Naive B cell (primary cell): ENCODE measurements around the gene KCNA5. TPM values are rescaled to one million over a fixed set of nuclear protein-coding genes. Genes with fewer than 3 reads are reported as not detected.
A peak's percentile ranks its signal among the peaks of the same experiment; 100 is the strongest.

Source experiments
- ATAC-seq, 2 donors: fragments of 150-1000 bp; cut with Tn5 transposase; 2 replicates each; pipeline ENCODE4 v1.10.0; 2021; ENCODE audit warnings: low read depth in 2 of 2, mild to moderate bottlenecking in 2 of 2, moderate library complexity in 2 of 2
- DNase-seq: peaks from one replicate; pipeline ENCODE4 v3.0.0; 2022
- H3K27ac Mint-ChIP-seq, 6 donors: one replicate each; pipeline ENCODE4 v1.8.0; 2020 to 2022; ENCODE audit warnings: mild to moderate bottlenecking in 6 of 6, mixed read lengths in 6 of 6, moderate library complexity in 5 of 6, inconsistent platforms in 2 of 6
- H3K27me3 Mint-ChIP-seq, 3 donors: one replicate each; pipeline ENCODE4 v1.8.0; 2021 to 2022; ENCODE audit warnings: mixed read lengths in 3 of 3, mild to moderate bottlenecking in 1 of 3
- H3K36me3 Mint-ChIP-seq, 2 donors: one replicate each; pipeline ENCODE4 v1.8.0; 2020 to 2022; ENCODE audit warnings: mixed read lengths in 2 of 2, inconsistent platforms in 1 of 2, mild to moderate bottlenecking in 1 of 2
- H3K4me1 Mint-ChIP-seq, 3 donors: one replicate each; pipeline ENCODE4 v1.8.0; 2020 to 2022; ENCODE audit warnings: mixed read lengths in 3 of 3, inconsistent platforms in 1 of 3, mild to moderate bottlenecking in 1 of 3, moderate library complexity in 1 of 3
- H3K4me3 Mint-ChIP-seq, 8 donors: one replicate each; pipeline ENCODE4 v1.8.0; 2020 to 2022; ENCODE audit warnings: mild to moderate bottlenecking in 8 of 8, mixed read lengths in 8 of 8, moderate library complexity in 8 of 8, inconsistent platforms in 2 of 8
- H3K9me3 Mint-ChIP-seq, 7 donors: one replicate each; pipeline ENCODE4 v1.8.0; 2020 to 2022; ENCODE audit warnings: mixed read lengths in 7 of 7, mild to moderate bottlenecking in 5 of 7, inconsistent platforms in 2 of 7, moderate library complexity in 1 of 7
- polyA plus RNA-seq, 6 donors: library from polyadenylated mRNA; unstranded; fragments of 300-500 nt; fragmentation: Illumina TruSeq; gene quantifications; one replicate each; pipeline ENCODE4 v1.2.3, GENCODE V29; 2021; ENCODE audit warnings: low read depth in 6 of 6

Gene KCNA5
- polyA plus RNA-seq, 6 donors from 2014 or later = 0.16 to 0.47 (median 0.22) TPM; not detected in 3

- Mint-ChIP-seq H3K4me3 (no peak overlapping the region), H3K36me3 (no peaks in the 10 kb centered on the region), H3K4me1 (peaks cover 0 to 8% (median 0%) of the 10 kb centered on the region in 3 donors), H3K9me3 (no peaks in the 10 kb centered on the region), H3K27ac (no peak overlapping the region), H3K27me3 (peaks cover 16 to 30% (median 19%) of the 10 kb centered on the region in 3 donors)
- ATAC-seq (no peak), DNase-seq (no peak)
Observed at GRCh38 chr12:5032821-5033220, 10.9 kb upstream of the KCNA5 start.

- Mint-ChIP-seq H3K9me3 (no peaks in the 10 kb centered on the region), H3K27ac (no peak overlapping the region), H3K4me1 (peaks cover 0 to 8% (median 0%) of the 10 kb centered on the region in 3 donors), H3K36me3 (no peaks in the 10 kb centered on the region), H3K4me3 (no peak overlapping the region), H3K27me3 (peaks cover 16 to 32% (median 29%) of the 10 kb centered on the region in 3 donors)
- DNase-seq = no peak
- no peak for ATAC-seq
Observed at GRCh38 chr12:5033883-5034282, 9.8 kb upstream of the KCNA5 start.

- Mint-ChIP-seq H3K27me3 (peaks cover 16 to 35% (median 34%) of the 10 kb centered on the region in 3 donors), H3K4me1 (peaks cover 0 to 8% (median 6%) of the 10 kb centered on the region in 3 donors), H3K4me3 (no peak overlapping the region), H3K9me3 (no peaks in the 10 kb centered on the region), H3K36me3 (no peaks in the 10 kb centered on the region), H3K27ac (no peak overlapping the region)
- DNase-seq = no peak
- no peak for ATAC-seq
Observed at GRCh38 chr12:5034603-5035002, 9.1 kb upstream of the KCNA5 start.

DNA sequence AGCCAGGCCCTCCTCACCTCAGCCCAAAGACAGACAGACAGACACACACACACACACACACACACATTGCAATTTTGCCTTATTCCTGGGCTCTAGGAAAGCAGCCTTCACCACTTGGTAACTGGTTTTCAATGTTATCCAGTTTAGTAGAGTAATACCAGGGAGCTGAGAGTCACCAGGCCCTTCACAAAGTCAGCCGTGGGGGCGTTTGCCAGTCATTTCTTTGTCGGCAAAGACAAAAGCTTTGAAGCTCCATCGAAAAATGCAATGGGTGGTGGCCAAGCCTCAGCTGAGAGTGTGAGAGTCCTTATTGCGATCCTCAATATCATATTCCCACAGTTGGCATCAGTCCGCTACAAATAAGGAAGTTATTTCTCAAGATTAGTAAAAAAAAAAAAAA lies 8.1 kb upstream of the KCNA5 start:
- H3K4me3 Mint-ChIP-seq = no peak overlapping the region
- peaks cover 4 to 18% (median 10%) of the 10 kb centered on the region in 3 donors for H3K4me1 Mint-ChIP-seq
- no peak for DNase-seq
- peaks cover 11 to 35% (median 30%) of the 10 kb centered on the region in 3 donors for H3K27me3 Mint-ChIP-seq
- peaks cover 0 to under 1% of the 10 kb centered on the region in 2 donors for H3K36me3 Mint-ChIP-seq
- H3K9me3 Mint-ChIP-seq = no peaks in the 10 kb centered on the region
- ATAC-seq = no peak
- H3K27ac Mint-ChIP-seq = no peak overlapping the region

DNA sequence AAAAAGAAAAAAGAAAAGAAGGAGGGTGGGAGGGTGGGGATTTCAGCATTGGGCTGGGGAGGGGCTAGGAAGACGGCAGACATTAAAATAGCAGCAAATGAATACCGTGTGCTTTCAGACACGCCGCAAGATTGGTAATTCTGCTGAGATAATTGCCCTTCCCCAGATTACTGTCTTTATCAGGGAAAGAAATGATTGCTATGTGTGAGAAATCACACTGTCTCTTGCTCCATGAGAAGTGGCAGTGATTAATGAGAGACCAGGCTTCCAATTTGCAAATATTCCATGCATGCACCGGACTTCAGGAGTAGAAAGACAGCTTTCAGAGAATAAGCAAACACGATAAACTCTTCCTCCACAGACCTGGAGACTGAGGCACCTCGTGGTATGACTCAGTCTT lies 7.6 kb upstream of the KCNA5 start:
- DNase-seq (no peak), ATAC-seq (no peak)
- Mint-ChIP-seq H3K27ac (peak overlapping the region in 1 of 6 donors; percentile 49), H3K4me1 (peaks cover 7 to 22% (median 10%) of the 10 kb centered on the region in 3 donors), H3K27me3 (peaks cover 11 to 37% (median 34%) of the 10 kb centered on the region in 3 donors), H3K4me3 (no peak overlapping the region), H3K9me3 (peaks cover 0 to 3% (median 0%) of the 10 kb centered on the region in 7 donors), H3K36me3 (peaks cover 0 to 4% of the 10 kb centered on the region in 2 donors)

GRCh38 chr12:5037795-5038357 lies 5.8 kb upstream of the KCNA5 start:
- H3K36me3 Mint-ChIP-seq = peaks cover 0 to 8% of the 10 kb centered on the region in 2 donors
- DNase-seq (no peak), ATAC-seq (no peak)
- H3K27me3 Mint-ChIP-seq = peaks cover 11 to 44% (median 35%) of the 10 kb centered on the region in 3 donors
- peaks cover 19 to 32% (median 19%) of the 10 kb centered on the region in 3 donors for H3K4me1 Mint-ChIP-seq
- no peak overlapping the region for H3K27ac Mint-ChIP-seq
- peaks cover 0 to 5% (median 0%) of the 10 kb centered on the region in 7 donors for H3K9me3 Mint-ChIP-seq
- no peak overlapping the region for H3K4me3 Mint-ChIP-seq

DNA sequence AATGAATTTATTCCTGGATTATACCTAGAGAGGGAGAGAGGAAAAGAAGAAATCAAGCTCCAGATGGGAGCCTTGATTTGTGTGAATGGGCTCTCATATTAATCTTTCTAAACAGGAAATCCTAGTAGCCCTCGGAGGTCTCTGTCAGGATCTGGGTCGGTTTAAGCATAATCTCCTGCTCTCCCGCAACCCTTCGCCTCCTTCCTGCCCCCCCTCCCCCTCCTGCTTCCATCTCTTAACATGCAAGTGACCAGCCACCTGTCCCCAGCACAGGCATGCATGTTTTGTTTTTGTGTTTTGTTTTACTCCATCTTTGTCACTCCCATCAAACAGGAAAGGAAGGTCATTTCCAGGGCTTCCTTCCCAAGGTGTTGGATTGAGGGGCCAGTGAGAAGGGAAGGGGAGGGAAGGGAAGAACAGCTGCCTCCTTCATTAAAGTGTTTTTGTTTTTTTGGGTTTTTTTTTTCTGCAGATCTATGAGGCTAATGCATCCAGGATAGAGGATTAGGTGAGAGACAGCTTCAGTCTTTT lies 4.8 kb upstream of the KCNA5 start:
- Mint-ChIP-seq H3K36me3 (peaks cover 0 to 8% of the 10 kb centered on the region in 2 donors), H3K27me3 (peaks cover 11 to 52% (median 42%) of the 10 kb centered on the region in 3 donors), H3K4me3 (no peak overlapping the region), H3K4me1 (peaks cover 25 to 40% (median 29%) of the 10 kb centered on the region in 3 donors), H3K27ac (no peak overlapping the region), H3K9me3 (peaks cover 0 to 5% (median 0%) of the 10 kb centered on the region in 7 donors)
- DNase-seq (no peak), ATAC-seq (no peak)

- ATAC-seq (no peak), DNase-seq (no peak)
- Mint-ChIP-seq H3K36me3 (peaks cover 0 to 8% of the 10 kb centered on the region in 2 donors), H3K4me3 (peak overlapping the region in 1 of 8 donors; percentile 40), H3K27me3 (peaks cover 11 to 50% (median 47%) of the 10 kb centered on the region in 3 donors), H3K9me3 (peaks cover 0 to 5% (median 0%) of the 10 kb centered on the region in 7 donors), H3K4me1 (peaks cover 25 to 42% (median 30%) of the 10 kb centered on the region in 3 donors), H3K27ac (no peak overlapping the region)
Observed at GRCh38 chr12:5039815-5040214, 3.9 kb upstream of the KCNA5 start.

- Mint-ChIP-seq H3K36me3 (peaks cover 0 to 13% of the 10 kb centered on the region in 2 donors), H3K27ac (no peak overlapping the region), H3K4me3 (no peak overlapping the region), H3K9me3 (peaks cover 0 to 7% (median 4%) of the 10 kb centered on the region in 7 donors), H3K27me3 (peaks cover 15 to 54% (median 52%) of the 10 kb centered on the region in 3 donors), H3K4me1 (peaks cover 30 to 46% (median 30%) of the 10 kb centered on the region in 3 donors)
- DNase-seq (no peak), ATAC-seq (no peak)
Observed at GRCh38 chr12:5040368-5040767, 3.3 kb upstream of the KCNA5 start.

DNA sequence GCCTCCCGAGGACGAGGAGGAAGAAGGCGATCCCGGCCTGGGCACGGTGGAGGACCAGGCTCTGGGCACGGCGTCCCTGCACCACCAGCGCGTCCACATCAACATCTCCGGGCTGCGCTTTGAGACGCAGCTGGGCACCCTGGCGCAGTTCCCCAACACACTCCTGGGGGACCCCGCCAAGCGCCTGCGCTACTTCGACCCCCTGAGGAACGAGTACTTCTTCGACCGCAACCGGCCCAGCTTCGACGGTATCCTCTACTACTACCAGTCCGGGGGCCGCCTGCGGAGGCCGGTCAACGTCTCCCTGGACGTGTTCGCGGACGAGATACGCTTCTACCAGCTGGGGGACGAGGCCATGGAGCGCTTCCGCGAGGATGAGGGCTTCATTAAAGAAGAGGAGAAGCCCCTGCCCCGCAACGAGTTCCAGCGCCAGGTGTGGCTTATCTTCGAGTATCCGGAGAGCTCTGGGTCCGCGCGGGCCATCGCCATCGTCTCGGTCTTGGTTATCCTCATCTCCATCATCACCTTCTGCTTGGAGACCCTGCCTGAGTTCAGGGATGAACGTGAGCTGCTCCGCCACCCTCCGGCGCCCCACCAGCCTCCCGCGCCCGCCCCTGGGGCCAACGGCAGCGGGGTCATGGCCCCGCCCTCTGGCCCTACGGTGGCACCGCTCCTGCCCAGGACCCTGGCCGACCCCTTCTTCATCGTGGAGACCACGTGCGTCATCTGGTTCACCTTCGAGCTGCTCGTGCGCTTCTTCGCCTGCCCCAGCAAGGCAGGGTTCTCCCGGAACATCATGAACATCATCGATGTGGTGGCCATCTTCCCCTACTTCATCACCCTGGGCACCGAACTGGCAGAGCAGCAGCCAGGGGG lies 979 bp downstream of the KCNA5 start:
- no peak for DNase-seq
- H3K36me3 Mint-ChIP-seq = peaks cover 0 to 17% of the 10 kb centered on the region in 2 donors
- ATAC-seq = no peak
- H3K4me1 Mint-ChIP-seq = peaks cover 32 to 77% (median 39%) of the 10 kb centered on the region in 3 donors
- H3K27ac Mint-ChIP-seq = peak overlapping the region in 5 of 6 donors; percentile 61 to 92 (median 69)
- H3K27me3 Mint-ChIP-seq = peaks cover 16 to 43% (median 40%) of the 10 kb centered on the region in 3 donors
- peaks cover 4 to 9% (median 7%) of the 10 kb centered on the region in 7 donors for H3K9me3 Mint-ChIP-seq
- H3K4me3 Mint-ChIP-seq = peak overlapping the region in 7 of 8 donors; percentile 56 to 85 (median 72)

GRCh38 chr12:5047094-5047493 lies 3.4 kb downstream of the KCNA5 start:
- Mint-ChIP-seq H3K36me3 (peaks cover 0 to 9% of the 10 kb centered on the region in 2 donors), H3K4me1 (peaks cover 38 to 77% (median 49%) of the 10 kb centered on the region in 3 donors), H3K9me3 (peaks cover 0 to 12% (median 7%) of the 10 kb centered on the region in 7 donors), H3K27me3 (peaks cover 16 to 35% (median 31%) of the 10 kb centered on the region in 3 donors), H3K27ac (peak overlapping the region in 1 of 6 donors; percentile 26), H3K4me3 (peak overlapping the region in 1 of 8 donors; percentile 5)
- ATAC-seq (no peak), DNase-seq (no peak)

- Mint-ChIP-seq H3K9me3 (peaks cover 0 to 12% (median 7%) of the 10 kb centered on the region in 7 donors), H3K4me1 (peaks cover 40 to 77% (median 49%) of the 10 kb centered on the region in 3 donors), H3K27ac (peak overlapping the region in 1 of 6 donors; percentile 62), H3K27me3 (peaks cover 16 to 31% (median 31%) of the 10 kb centered on the region in 3 donors), H3K36me3 (peaks cover 0 to 9% of the 10 kb centered on the region in 2 donors), H3K4me3 (peak overlapping the region in 2 of 8 donors; percentile 9 to 47)
- DNase-seq (no peak), ATAC-seq (no peak)
Observed at GRCh38 chr12:5047729-5048128, 4.0 kb downstream of the KCNA5 start.

DNA sequence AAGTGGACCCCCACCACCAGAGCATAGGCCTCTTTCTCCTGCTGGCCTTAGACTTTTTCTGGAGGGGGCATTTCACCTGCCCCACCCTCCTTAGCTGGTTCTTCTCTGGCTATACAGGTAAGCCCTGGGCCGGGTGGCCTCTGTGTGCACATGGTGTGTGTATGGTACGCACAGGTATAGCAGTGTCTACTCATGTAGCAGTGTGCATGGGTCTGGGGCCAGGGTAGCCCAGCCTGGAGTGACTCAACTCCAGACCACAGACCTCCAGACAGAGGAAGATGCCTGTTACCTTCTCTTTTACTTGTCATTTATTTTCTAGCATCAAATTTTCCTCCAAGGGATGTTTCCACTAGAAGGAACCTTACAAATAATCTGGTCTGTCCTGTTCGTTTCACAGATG lies 6.9 kb downstream of the KCNA5 start:
- Mint-ChIP-seq H3K36me3 (peaks cover 0 to 2% of the 10 kb centered on the region in 2 donors), H3K27me3 (peaks cover 11 to 12% (median 12%) of the 10 kb centered on the region in 3 donors), H3K4me1 (peaks cover 42 to 78% (median 61%) of the 10 kb centered on the region in 3 donors), H3K4me3 (peak overlapping the region in 4 of 8 donors; percentile 21 to 74 (median 50)), H3K9me3 (peaks cover 0 to 12% (median 4%) of the 10 kb centered on the region in 7 donors), H3K27ac (peak overlapping the region in 1 of 6 donors; percentile 39)
- DNase-seq = no peak
- no peak for ATAC-seq
